Osteocyte (in vitro differentiated cells): ENCODE results near the gene LUM. TPM values are rescaled to one million over a fixed set of nuclear protein-coding genes. Genes with fewer than 3 reads are reported as not detected.

Experiments used
- DNase-seq: peaks from one replicate; pipeline ENCODE4 v3.0.0; 2021; ENCODE audit warnings: mixed read lengths; ENCODE audit not compliant: unreplicated experiment; ENCODE audit errors: extremely low spot score
- H3K27ac Mint-ChIP-seq: one replicate; pipeline ENCODE4 v1.8.0; 2021; ENCODE audit warnings: mild to moderate bottlenecking, mixed read lengths; ENCODE audit not compliant: unreplicated experiment
- H3K27me3 Mint-ChIP-seq: one replicate; pipeline ENCODE4 v1.8.0; 2021; ENCODE audit warnings: mixed read lengths; ENCODE audit not compliant: unreplicated experiment
- H3K36me3 Mint-ChIP-seq: one replicate; pipeline ENCODE4 v1.8.0; 2021; ENCODE audit warnings: mixed read lengths; ENCODE audit not compliant: unreplicated experiment
- H3K4me1 Mint-ChIP-seq: one replicate; pipeline ENCODE4 v1.8.0; 2021; ENCODE audit warnings: mixed read lengths; ENCODE audit not compliant: unreplicated experiment
- H3K4me3 Mint-ChIP-seq: one replicate; pipeline ENCODE4 v1.8.0; 2021; ENCODE audit warnings: mild to moderate bottlenecking, moderate library complexity, mixed read lengths; ENCODE audit not compliant: unreplicated experiment
- H3K9me3 Mint-ChIP-seq: one replicate; pipeline ENCODE4 v1.8.0; 2021; ENCODE audit warnings: mixed read lengths; ENCODE audit not compliant: unreplicated experiment
- CTCF ChIP-seq: fragments of 200-600 bp; sonication (generic); IDR thresholded peaks from 2 replicates; pipeline ENCODE4 v1.5.0; 2021; ENCODE audit warnings: antibody characterized with exemption, mild to moderate bottlenecking, moderate library complexity
- total RNA-seq: library from RNA; stranded (reverse); gene quantifications from 2 replicates; pipeline ENCODE4 v1.2.1, GENCODE V29; 2021

Gene LUM
- total RNA-seq, 1 donor from 2014 or later: 481 TPM

- DNase-seq: no peak
Observed at GRCh38 chr12:91099341-91099740, 12.0 kb downstream of the LUM start.

GRCh38 chr12:91098941-91099340, 12.4 kb downstream of the LUM start:
- no peak for TF ChIP-seq CTCF
- Mint-ChIP-seq H3K9me3 (peaks cover 5% of the 10 kb centered on the region), H3K27ac (peak overlapping the region; percentile 81), H3K36me3 (peaks cover 12% of the 10 kb centered on the region), H3K27me3 (no peaks in the 10 kb centered on the region), H3K4me3 (no peak overlapping the region), H3K4me1 (peaks cover 47% of the 10 kb centered on the region)
- DNase-seq: no peak

More at GRCh38 chr12:91099341-91099740, 12.0 kb downstream of the LUM start:
- Mint-ChIP-seq H3K27ac (peak overlapping the region; percentile 81), H3K27me3 (no peaks in the 10 kb centered on the region), H3K9me3 (peaks cover 5% of the 10 kb centered on the region), H3K36me3 (peaks cover 16% of the 10 kb centered on the region), H3K4me1 (peaks cover 44% of the 10 kb centered on the region), H3K4me3 (no peak overlapping the region)
- TF ChIP-seq CTCF: no peak

- peaks cover 8% of the 10 kb centered on the region for H3K36me3 Mint-ChIP-seq
- H3K4me1 Mint-ChIP-seq: peaks cover 52% of the 10 kb centered on the region
- no peak for TF ChIP-seq CTCF
- H3K27ac Mint-ChIP-seq: peak overlapping the region; percentile 81
- H3K4me3 Mint-ChIP-seq: no peak overlapping the region
- H3K9me3 Mint-ChIP-seq: peaks cover 5% of the 10 kb centered on the region
- H3K27me3 Mint-ChIP-seq: no peaks in the 10 kb centered on the region
- no peak for DNase-seq
Observed at GRCh38 chr12:91098461-91098860, 12.8 kb downstream of the LUM start.

- no peak overlapping the region for H3K4me3 Mint-ChIP-seq
- peaks cover 12% of the 10 kb centered on the region for H3K9me3 Mint-ChIP-seq
- no peak for TF ChIP-seq CTCF
- H3K4me1 Mint-ChIP-seq: peaks cover 44% of the 10 kb centered on the region
- no peaks in the 10 kb centered on the region for H3K27me3 Mint-ChIP-seq
- peaks cover 8% of the 10 kb centered on the region for H3K36me3 Mint-ChIP-seq
- no peak overlapping the region for H3K27ac Mint-ChIP-seq
- no peak for DNase-seq
Observed at GRCh38 chr12:91094957-91095356, 16.3 kb downstream of the LUM start.

GRCh38 chr12:91094032-91094662, 17.1 kb downstream of the LUM start:
- Mint-ChIP-seq H3K36me3 (peaks cover 13% of the 10 kb centered on the region), H3K27me3 (no peaks in the 10 kb centered on the region), H3K4me3 (no peak overlapping the region), H3K27ac (peak overlapping the region; percentile 43), H3K4me1 (peaks cover 36% of the 10 kb centered on the region), H3K9me3 (peaks cover 20% of the 10 kb centered on the region)
- TF ChIP-seq CTCF: no peak
- no peak for DNase-seq
